Astrocyte (in vitro differentiated cells and primary cell): ENCODE results near the gene SIK3. TPM values are rescaled to one million over a fixed set of nuclear protein-coding genes. Genes with fewer than 3 reads are reported as not detected.

Source experiments
- DNase-seq: peaks from one replicate; pipeline ENCODE4 v3.0.0-alpha.2; 2010; ENCODE audit warnings: low read depth
- FAIRE-seq: peaks from 2 replicates; lab custom pipeline; 2011; peaks lifted over from hg19 to GRCh38; lab: Jason Lieb, UNC
- H2AFZ ChIP-seq: 2 replicates; pipeline ENCODE4 v1.6.0; 2012; ENCODE audit warnings: low read depth, low read length, inconsistent platforms
- H3K27ac ChIP-seq: 2 replicates; pipeline ENCODE4 v1.5.1; 2011; ENCODE audit warnings: low read depth, low read length, inconsistent platforms
- H3K27me3 ChIP-seq: 2 replicates; pipeline ENCODE4 v1.6.0; 2011; ENCODE audit warnings: low read length, inconsistent platforms; ENCODE audit not compliant: insufficient read depth
- H3K36me3 ChIP-seq: 2 replicates; pipeline ENCODE4 v1.5.1; 2011; ENCODE audit warnings: low read length, inconsistent platforms; ENCODE audit not compliant: insufficient read depth
- H3K4me1 ChIP-seq: 2 replicates; pipeline ENCODE4 v1.5.1; 2011; ENCODE audit warnings: low read length, inconsistent platforms; ENCODE audit not compliant: insufficient read depth
- H3K4me2 ChIP-seq: 2 replicates; pipeline ENCODE4 v1.6.0; 2012; ENCODE audit warnings: low read length, inconsistent platforms
- H3K4me3 ChIP-seq: 2 replicates; pipeline ENCODE4 v1.5.1; 2011; ENCODE audit warnings: low read depth, mild to moderate bottlenecking, low read length, inconsistent platforms; ENCODE audit not compliant: insufficient read depth
- H3K79me2 ChIP-seq: 2 replicates; pipeline ENCODE4 v1.6.0; 2012; ENCODE audit warnings: mild to moderate bottlenecking, low read length, inconsistent platforms; ENCODE audit not compliant: insufficient read depth
- H3K9ac ChIP-seq: 2 replicates; pipeline ENCODE4 v1.6.0; 2012; ENCODE audit warnings: mild to moderate bottlenecking, low read length, inconsistent platforms
- H3K9me3 ChIP-seq: 2 replicates; pipeline ENCODE4 v1.5.1; 2012; ENCODE audit warnings: low read depth, mild to moderate bottlenecking, low read length, inconsistent platforms; ENCODE audit not compliant: insufficient read depth
- H4K20me1 ChIP-seq: 2 replicates; pipeline ENCODE4 v1.6.0; 2012; ENCODE audit warnings: low read length, inconsistent platforms; ENCODE audit not compliant: insufficient read depth
- H3K27ac Mint-ChIP-seq: one replicate; pipeline ENCODE4 v1.8.0; 2021; ENCODE audit warnings: mild to moderate bottlenecking, mixed read lengths; ENCODE audit not compliant: unreplicated experiment
- H3K27me3 Mint-ChIP-seq: one replicate; pipeline ENCODE4 v1.8.0; 2021; ENCODE audit warnings: low read depth, mixed read lengths; ENCODE audit not compliant: unreplicated experiment
- H3K36me3 Mint-ChIP-seq: one replicate; pipeline ENCODE4 v1.8.0; 2021; ENCODE audit warnings: low read depth, mixed read lengths; ENCODE audit not compliant: unreplicated experiment
- H3K4me1 Mint-ChIP-seq: one replicate; pipeline ENCODE4 v1.8.0; 2021; ENCODE audit warnings: low read depth, mixed read lengths; ENCODE audit not compliant: unreplicated experiment
- H3K4me3 Mint-ChIP-seq: one replicate; pipeline ENCODE4 v1.8.0; 2021; ENCODE audit warnings: mild to moderate bottlenecking, moderate library complexity, mixed read lengths; ENCODE audit not compliant: unreplicated experiment
- H3K9me3 Mint-ChIP-seq: one replicate; pipeline ENCODE4 v1.8.0; 2021; ENCODE audit warnings: mild to moderate bottlenecking, mixed read lengths; ENCODE audit not compliant: unreplicated experiment
- CTCF ChIP-seq: IDR thresholded peaks from 2 replicates; pipeline ENCODE4 v1.5.1; 2011; ENCODE audit warnings: low read depth, mild to moderate bottlenecking, inconsistent platforms, low read length, moderate library complexity; ENCODE audit not compliant: insufficient read depth
- EZH2 ChIP-seq: IDR thresholded peaks from 2 replicates; pipeline ENCODE4 v1.6.1; 2012; ENCODE audit warnings: mild to moderate bottlenecking, low read length, inconsistent platforms; ENCODE audit not compliant: insufficient read depth
- total RNA-seq: library from RNA; stranded (reverse); gene quantifications from 2 replicates; pipeline ENCODE4 v1.2.1, GENCODE V29; 2021

SIK3 gene
- total RNA-seq, 1 donor from 2014 or later, result 34.4 TPM

- Histone ChIP-seq H3K36me3 (no peaks in the 10 kb centered on the region), H3K27me3 (peaks cover 24% of the 10 kb centered on the region), H2AFZ (no peak overlapping the region), H3K9me3 (no peaks in the 10 kb centered on the region), H3K27ac (no peak overlapping the region), H3K4me1 (no peaks in the 10 kb centered on the region), H3K79me2 (no peaks in the 10 kb centered on the region), H4K20me1 (no peaks in the 10 kb centered on the region), H3K9ac (no peak overlapping the region), H3K4me3 (no peak overlapping the region), H3K4me2 (no peak overlapping the region)
- FAIRE-seq, result no peak
- H3K36me3 Mint-ChIP-seq, result no peaks in the 10 kb centered on the region
- DNase-seq, result no peak
- H3K27ac Mint-ChIP-seq, result no peak overlapping the region
- H3K27me3 Mint-ChIP-seq, result peaks cover 40% of the 10 kb centered on the region
- no peaks in the 10 kb centered on the region for H3K9me3 Mint-ChIP-seq
- no peak overlapping the region for H3K4me3 Mint-ChIP-seq
- no peaks in the 10 kb centered on the region for H3K4me1 Mint-ChIP-seq
- no peak for TF ChIP-seq EZH2
- TF ChIP-seq CTCF, result no peak
Measured at GRCh38 chr11:117126223-117126965, 28.2 kb upstream of the SIK3 start.

GRCh38 chr11:117122556-117122955 is 24.3 kb upstream of the SIK3 start:
- H3K4me2 ChIP-seq, result no peak overlapping the region
- DNase-seq (no peak), FAIRE-seq (no peak)
- TF ChIP-seq EZH2, result no peak
- TF ChIP-seq CTCF, result no peak
- H3K4me3 ChIP-seq, result no peak overlapping the region
- no peaks in the 10 kb centered on the region for H3K4me1 ChIP-seq
- no peak overlapping the region for H2AFZ ChIP-seq
- no peaks in the 10 kb centered on the region for H3K36me3 ChIP-seq
- Mint-ChIP-seq H3K4me3 (no peak overlapping the region), H3K27me3 (peaks cover 35% of the 10 kb centered on the region), H3K27ac (no peak overlapping the region), H3K4me1 (no peaks in the 10 kb centered on the region), H3K36me3 (no peaks in the 10 kb centered on the region), H3K9me3 (no peaks in the 10 kb centered on the region)
- no peak overlapping the region for H3K27ac ChIP-seq
- H3K9ac ChIP-seq, result no peak overlapping the region
- no peaks in the 10 kb centered on the region for H3K79me2 ChIP-seq
- no peaks in the 10 kb centered on the region for H3K9me3 ChIP-seq
- H4K20me1 ChIP-seq, result no peaks in the 10 kb centered on the region
- peaks cover 16% of the 10 kb centered on the region for H3K27me3 ChIP-seq

- Histone ChIP-seq H3K79me2 (no peaks in the 10 kb centered on the region), H3K4me3 (no peak overlapping the region), H3K27me3 (peaks cover 5% of the 10 kb centered on the region), H4K20me1 (no peaks in the 10 kb centered on the region), H3K36me3 (no peaks in the 10 kb centered on the region), H3K4me2 (no peak overlapping the region), H3K9ac (no peak overlapping the region), H3K4me1 (no peaks in the 10 kb centered on the region), H2AFZ (no peak overlapping the region), H3K27ac (no peak overlapping the region), H3K9me3 (no peaks in the 10 kb centered on the region)
- FAIRE-seq (no peak), DNase-seq (no peak)
- Mint-ChIP-seq H3K27ac (no peak overlapping the region), H3K36me3 (no peaks in the 10 kb centered on the region), H3K27me3 (peaks cover 23% of the 10 kb centered on the region), H3K4me3 (no peak overlapping the region), H3K9me3 (no peaks in the 10 kb centered on the region), H3K4me1 (no peaks in the 10 kb centered on the region)
- TF ChIP-seq EZH2, result no peak
- no peak for TF ChIP-seq CTCF
Measured at GRCh38 chr11:117121176-117121575, 22.9 kb upstream of the SIK3 start.
